B cell (primary cell): Measurements from ENCODE around the gene MYL6B. TPM values are rescaled to one million over a fixed set of nuclear protein-coding genes. Genes with fewer than 3 reads are reported as not detected.
A peak's percentile ranks its signal among the peaks of the same experiment; 100 is the strongest.

Experiments used
- ATAC-seq: fragments of 200-7000 bp; cut with Tn5 transposase; one replicate; pipeline ENCODE4 v1.10.0; 2021; ENCODE audit warnings: low read depth, mild to moderate bottlenecking, moderate number of reproducible peaks, moderate library complexity
- CTCF ChIA-PET: fragments of 350-600 bp; sonication (Branson Sonifier 250); formaldehyde crosslinking; loops from one replicate; lab custom pipeline; 2021; ENCODE audit warnings: antibody characterized with exemption, inconsistent platforms; lab: Charles Lee
- POLR2A ChIA-PET: fragments of 350-600 bp; sonication (Branson Sonifier 250); formaldehyde crosslinking; loops from one replicate; lab custom pipeline; 2021; ENCODE audit warnings: antibody characterized with exemption; lab: Charles Lee
- DNase-seq: peaks from one replicate; pipeline ENCODE4 v3.0.0; 2013
- H2AFZ ChIP-seq: 2 replicates; pipeline ENCODE4 v1.6.1; 2012; ENCODE audit warnings: mild to moderate bottlenecking, low read depth, low read length; ENCODE audit not compliant: insufficient read depth, poor library complexity, severe bottlenecking
- H3K27ac ChIP-seq, 2 donors: 1 replicate in 1 of 2; 2 replicates in 1 of 2; pipeline ENCODE4 v1.5.1; 2012 to 2013; ENCODE audit warnings: low read length in 2 of 2, mild to moderate bottlenecking in 2 of 2, moderate library complexity in 1 of 2
- H3K27me3 ChIP-seq, 4 experiments: fragments of 200-600 bp in 1 of 4; sonication (generic) in 1 of 4; replicated peaks in 1 of 4; 1 replicate in 2 of 4; 2 replicates in 2 of 4; pipeline versions ENCODE4 v1.6.1 to v1.7.0; 2013 to 2016; ENCODE audit warnings: low read length in 3 of 4, mild to moderate bottlenecking in 2 of 4, mixed read lengths in 1 of 4, moderate library complexity in 1 of 4; ENCODE audit not compliant: insufficient read depth in 4 of 4, control insufficient read depth in 3 of 4; ENCODE audit errors: control extremely low read depth in 1 of 4
- H3K36me3 ChIP-seq, 2 experiments: replicated peaks in 1 of 2; 1 replicate in 1 of 2; 2 replicates in 1 of 2; pipeline versions ENCODE4 v1.6.1 to v1.7.1; 2013; ENCODE audit warnings: low read length in 1 of 2; ENCODE audit not compliant: insufficient read depth in 2 of 2, control insufficient read depth in 1 of 2; ENCODE audit errors: control extremely low read depth in 1 of 2, extremely low read depth in 1 of 2
- H3K4me1 ChIP-seq, 2 donors: fragments of 200-600 bp in 1 of 2; sonication (generic) in 1 of 2; 1 replicate in 1 of 2; 2 replicates in 1 of 2; pipeline versions ENCODE4 v1.5.1 to v1.6.1; 2013 to 2017; ENCODE audit warnings: low read length in 2 of 2; ENCODE audit not compliant: control insufficient read depth in 2 of 2, insufficient read depth in 2 of 2
- H3K4me2 ChIP-seq: replicated peaks from 2 replicates; pipeline ENCODE3; 2012; ENCODE audit warnings: mild to moderate bottlenecking, low read depth, low read length; ENCODE audit not compliant: poor library complexity, severe bottlenecking
- H3K4me3 ChIP-seq, 5 experiments: fragments of 200-600 bp in 1 of 5; sonication (generic) in 1 of 5; 1 replicate in 3 of 5; 2 replicates in 2 of 5; pipeline versions ENCODE4 v1.5.1 to v1.7.0; 2011 to 2016; ENCODE audit warnings: low read length in 4 of 5, mild to moderate bottlenecking in 4 of 5, low read depth in 2 of 5, control low read depth in 1 of 5, moderate library complexity in 1 of 5; ENCODE audit not compliant: insufficient read depth in 1 of 5; ENCODE audit errors: control extremely low read depth in 1 of 5, extremely low read depth in 1 of 5
- H3K79me2 ChIP-seq: fragments of 200-600 bp; sonication (generic); one replicate; pipeline ENCODE4 v1.6.0; 2016; ENCODE audit warnings: low read length; ENCODE audit not compliant: control insufficient read depth, insufficient read depth
- H3K9ac ChIP-seq: fragments of 200-600 bp; sonication (generic); 2 replicates; pipeline ENCODE4 v1.6.1; 2017; ENCODE audit warnings: mild to moderate bottlenecking, low read length, moderate library complexity
- H3K9me3 ChIP-seq, 3 donors: one replicate each; pipeline versions ENCODE4 v1.6.1 to v1.7.1; 2013; ENCODE audit warnings: low read length in 2 of 3; ENCODE audit not compliant: control insufficient read depth in 2 of 3, insufficient read depth in 1 of 3; ENCODE audit errors: control extremely low read depth in 1 of 3
- H4K20me1 ChIP-seq: 2 replicates; pipeline ENCODE4 v1.6.0; 2012; ENCODE audit warnings: mild to moderate bottlenecking, low read length; ENCODE audit not compliant: insufficient read depth, control insufficient read depth, poor library complexity, severe bottlenecking
- H3K27ac Mint-ChIP-seq: one replicate; pipeline ENCODE4 v1.8.0; 2021; ENCODE audit warnings: mixed read lengths
- H3K27me3 Mint-ChIP-seq: one replicate; pipeline ENCODE4 v1.8.0; 2021; ENCODE audit warnings: mixed read lengths
- H3K4me1 Mint-ChIP-seq: one replicate; pipeline ENCODE4 v1.8.0; 2021; ENCODE audit warnings: mixed read lengths
- H3K4me3 Mint-ChIP-seq: one replicate; pipeline ENCODE4 v1.8.0; 2021; ENCODE audit warnings: mixed read lengths
- H3K9me3 Mint-ChIP-seq: one replicate; pipeline ENCODE4 v1.8.0; 2022; ENCODE audit warnings: mixed read lengths; ENCODE audit not compliant: insufficient read depth
- EZH2 ChIP-seq: IDR thresholded peaks from 2 replicates; pipeline ENCODE4 v1.6.1; 2012; ENCODE audit warnings: borderline replicate concordance, low read depth, mild to moderate bottlenecking, moderate library complexity, low read length; ENCODE audit not compliant: insufficient read depth, poor library complexity, severe bottlenecking
- WGBS: methylation state at CpG from one replicate; pipeline ENCODE4 v1.1.5; 2013; ENCODE audit warnings: missing lambda C conversion rate; ENCODE audit not compliant: insufficient coverage; 5-methylcytosine and 5-hydroxymethylcytosine counted together
- intact Hi-C: fragments of 100-400 bp; cut with micrococcal nuclease; formaldehyde crosslinking; loops from one replicate; pipeline ENCODE4 v1.10.0; 2022
- polyA plus RNA-seq: library from polyadenylated mRNA; depleted of rRNA; stranded (reverse); fragments of >200 nt; gene quantifications from 2 replicates; pipeline ENCODE4 v1.2.3, GENCODE V29; 2012
- total RNA-seq, 2 donors: library from RNA; stranded (reverse); fragments of 120-200 nt in 1 of 2; gene quantifications; 1 replicate in 1 of 2; 2 replicates in 1 of 2; pipeline versions ENCODE4 v1.2.3 to v1.2.4, GENCODE V29; 2013 to 2022
- TF ChIP-seq, protein P1 (sequence below): fragments of 200-600 bp; IDR thresholded peaks from one replicate; pipeline ENCODE4 v1.8.0; 2022; ENCODE audit warnings: antibody characterized with exemption, mild to moderate bottlenecking

MYL6B gene
- total and polyA plus RNA-seq, 2 donors (not counting 1 experiment from before 2014, with no cell fraction given), result 25.7 to 27.8 TPM

DNA sequence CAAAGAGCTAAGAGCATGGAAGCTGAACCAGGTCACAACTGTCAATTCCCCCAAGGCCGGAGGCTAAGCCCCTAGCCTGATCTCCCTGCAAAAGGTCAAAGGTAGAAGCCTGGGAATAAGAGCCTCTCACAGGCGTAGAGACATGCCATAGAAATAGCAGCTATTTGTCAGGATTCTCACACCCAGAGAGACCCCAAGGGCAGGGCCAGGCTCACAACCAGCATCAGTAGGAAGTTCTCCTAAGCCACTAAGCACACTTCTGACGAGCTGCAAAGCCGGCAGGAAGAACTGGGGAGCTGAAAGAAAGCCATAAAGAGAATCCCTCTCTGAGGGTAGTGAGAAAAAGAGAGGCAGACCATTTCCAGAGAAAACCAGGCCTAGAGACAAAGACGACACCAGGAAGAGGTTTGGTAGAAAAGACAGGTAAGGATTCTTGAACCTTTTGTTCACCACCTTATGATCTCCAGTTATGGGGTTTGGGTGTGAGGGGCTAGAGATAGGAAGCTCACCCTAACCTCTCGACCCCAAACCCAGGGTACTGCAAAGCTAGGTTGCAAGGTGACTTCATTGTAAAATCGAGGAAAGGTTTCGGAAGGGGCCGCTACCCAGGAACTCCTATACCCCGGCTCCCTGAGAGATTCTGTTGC lies 35.9 kb downstream of the MYL6B start:
- H3K27ac ChIP-seq, result peak overlapping the region; percentile 30 to 62
- H3K4me2 ChIP-seq, result peak overlapping the region; percentile 99
- POLR2A ChIA-PET, result interaction anchor here (0.6 to 3.2 kb wide), 11 partner anchors 12 to 1213 kb away, joined by 3 to 35 read pairs (median 8); partner anchors contain the start of genes ESYT1, MYL6, RAB5B and RNF41
- peak overlapping the region; percentile 61 to 89 (median 80) for H3K4me3 ChIP-seq
- peaks cover 3 to 32% of the 10 kb centered on the region in 2 experiments for H3K36me3 ChIP-seq
- H3K9me3 ChIP-seq, result no peaks in the 10 kb centered on the region
- CTCF ChIA-PET, result interaction anchor here (0.7 to 6.7 kb wide), 22 partner anchors 7 to 449 kb away, joined by 3 to 247 read pairs (median 5); partner anchors contain the start of genes ANKRD52, ESYT1, MYL6B and NABP2
- Mint-ChIP-seq H3K4me1 (peaks cover 42% of the 10 kb centered on the region), H3K27ac (peak overlapping the region; percentile 80), H3K4me3 (peak overlapping the region; percentile 88), H3K27me3 (no peaks in the 10 kb centered on the region), H3K9me3 (no peaks in the 10 kb centered on the region)
- no peak for TF ChIP-seq EZH2
- TF ChIP-seq, protein P1, sequence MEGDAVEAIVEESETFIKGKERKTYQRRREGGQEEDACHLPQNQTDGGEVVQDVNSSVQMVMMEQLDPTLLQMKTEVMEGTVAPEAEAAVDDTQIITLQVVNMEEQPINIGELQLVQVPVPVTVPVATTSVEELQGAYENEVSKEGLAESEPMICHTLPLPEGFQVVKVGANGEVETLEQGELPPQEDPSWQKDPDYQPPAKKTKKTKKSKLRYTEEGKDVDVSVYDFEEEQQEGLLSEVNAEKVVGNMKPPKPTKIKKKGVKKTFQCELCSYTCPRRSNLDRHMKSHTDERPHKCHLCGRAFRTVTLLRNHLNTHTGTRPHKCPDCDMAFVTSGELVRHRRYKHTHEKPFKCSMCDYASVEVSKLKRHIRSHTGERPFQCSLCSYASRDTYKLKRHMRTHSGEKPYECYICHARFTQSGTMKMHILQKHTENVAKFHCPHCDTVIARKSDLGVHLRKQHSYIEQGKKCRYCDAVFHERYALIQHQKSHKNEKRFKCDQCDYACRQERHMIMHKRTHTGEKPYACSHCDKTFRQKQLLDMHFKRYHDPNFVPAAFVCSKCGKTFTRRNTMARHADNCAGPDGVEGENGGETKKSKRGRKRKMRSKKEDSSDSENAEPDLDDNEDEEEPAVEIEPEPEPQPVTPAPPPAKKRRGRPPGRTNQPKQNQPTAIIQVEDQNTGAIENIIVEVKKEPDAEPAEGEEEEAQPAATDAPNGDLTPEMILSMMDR, result no peak
- DNase-seq (no peak), ATAC-seq (no peak)
- H3K9ac ChIP-seq, result peak overlapping the region; percentile 92
- no peaks in the 10 kb centered on the region for H3K27me3 ChIP-seq
- intact Hi-C loops, result loop anchor here (10.0 kb wide), 1 partner anchor 143 kb away; the partner anchor contains the start of gene RPS26
- H4K20me1 ChIP-seq, result no peaks in the 10 kb centered on the region
- peaks cover 19 to 34% of the 10 kb centered on the region in 2 donors for H3K4me1 ChIP-seq
- H2AFZ ChIP-seq, result peak overlapping the region; percentile 73
- 36% methylated on average over 3 of the region's 10 CpGs for WGBS
- peaks cover 29% of the 10 kb centered on the region for H3K79me2 ChIP-seq

DNA sequence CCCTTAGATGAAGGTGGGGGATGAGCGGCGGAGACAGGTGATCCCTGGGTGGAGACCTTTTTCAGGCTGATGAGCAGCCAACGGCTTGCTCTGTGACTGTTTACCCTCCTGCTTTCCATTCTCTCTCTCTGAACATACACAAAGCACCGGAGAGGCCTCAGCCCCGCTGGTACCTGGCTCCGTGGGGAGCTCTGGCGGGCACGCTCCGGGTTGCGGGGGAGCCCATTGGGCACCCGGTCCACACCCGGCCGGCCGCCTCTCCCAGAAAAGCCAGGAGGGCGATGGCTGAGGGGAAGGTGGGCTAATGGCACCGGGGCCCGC lies 36.4 kb downstream of the MYL6B start:
- H3K79me2 ChIP-seq, result peaks cover 29% of the 10 kb centered on the region
- peaks cover 19 to 34% of the 10 kb centered on the region in 2 donors for H3K4me1 ChIP-seq
- DNase-seq (no peak), ATAC-seq (no peak)
- 0% methylated on average over 11 of the region's 17 CpGs for WGBS
- ChIA-PET POLR2A (interaction anchor here (0.6 to 3.2 kb wide), 13 partner anchors 13 to 1212 kb away, joined by 3 to 35 read pairs (median 6); partner anchors contain the start of genes ESYT1, MYL6, RAB5B and RNF41), CTCF (interaction anchor here (0.7 to 6.7 kb wide), 32 partner anchors 8 to 450 kb away, joined by 3 to 247 read pairs (median 8); partner anchors contain the start of genes ANKRD52, ESYT1, MYL6B and NABP2)
- H3K27ac Mint-ChIP-seq, result peak overlapping the region; percentile 80
- peaks cover 3 to 27% of the 10 kb centered on the region in 2 experiments for H3K36me3 ChIP-seq
- H3K27me3 Mint-ChIP-seq, result no peaks in the 10 kb centered on the region
- H3K4me3 ChIP-seq, result peak overlapping the region; percentile 61 to 89 (median 80)
- H3K9me3 Mint-ChIP-seq, result no peaks in the 10 kb centered on the region
- peak overlapping the region; percentile 88 for H3K4me3 Mint-ChIP-seq
- peak overlapping the region; percentile 99 for H3K4me2 ChIP-seq
- H4K20me1 ChIP-seq, result no peaks in the 10 kb centered on the region
- no peaks in the 10 kb centered on the region for H3K9me3 ChIP-seq
- peak overlapping the region; percentile 92 for H3K9ac ChIP-seq
- intact Hi-C loops, result loop anchor here (1.0 to 10.0 kb wide), 5 partner anchors 30 to 280 kb away; partner anchors contain the start of genes MYL6, RPS26 and SPRYD4
- TF ChIP-seq, protein P1, result no peak
- no peak for TF ChIP-seq EZH2
- H3K27me3 ChIP-seq, result no peaks in the 10 kb centered on the region
- H3K4me1 Mint-ChIP-seq, result peaks cover 45% of the 10 kb centered on the region
- peak overlapping the region; percentile 73 for H2AFZ ChIP-seq
- H3K27ac ChIP-seq, result peak overlapping the region; percentile 30 to 62
